HL-60 (cell line): ENCODE measurements around the gene TSHZ1.

Experiments used
- DNase-seq, 2 experiments: peaks; one replicate each; pipeline ENCODE4 v3.0.0-alpha.2; 2010 to 2020; ENCODE audit warnings: low read depth in 1 of 2, low spot score in 1 of 2
- H3K27ac ChIP-seq: fragments of 250-450 bp; sonication (Bioruptor Pico); replicated peaks from 2 replicates; pipeline ENCODE4 v1.5.1; 2020; ENCODE audit warnings: mild to moderate bottlenecking, moderate library complexity
- H3K27me3 ChIP-seq: fragments of 250-450 bp; sonication (Bioruptor Pico); 2 replicates; pipeline ENCODE4 v1.5.1; 2021; ENCODE audit warnings: mild to moderate bottlenecking, moderate library complexity; ENCODE audit not compliant: insufficient read depth, poor library complexity, severe bottlenecking
- H3K4me3 ChIP-seq: replicated peaks from 2 replicates; pipeline ENCODE4 v1.5.1; 2011; ENCODE audit warnings: mild to moderate bottlenecking, control low read depth, low read length; ENCODE audit not compliant: insufficient read depth
- CTCF ChIP-seq: IDR thresholded peaks from one replicate; pipeline ENCODE4 v1.5.1; 2011; ENCODE audit warnings: low read length, control low read depth, inconsistent platforms; ENCODE audit not compliant: insufficient read depth
- GABPA ChIP-seq: IDR thresholded peaks from 2 replicates; pipeline ENCODE4 v1.6.1; 2012; ENCODE audit warnings: low read depth
- POLR2AphosphoS5 ChIP-seq: IDR thresholded peaks from 2 replicates; pipeline ENCODE4 v1.6.1; 2012; ENCODE audit warnings: low read depth
- REST ChIP-seq: IDR thresholded peaks from 2 replicates; pipeline ENCODE4 v1.6.1; 2012; ENCODE audit warnings: low read depth; ENCODE audit not compliant: insufficient replicate concordance
- SPI1 ChIP-seq: IDR thresholded peaks from 2 replicates; pipeline ENCODE4 v1.6.1; 2012; ENCODE audit warnings: low read depth, mild to moderate bottlenecking, borderline replicate concordance
- long read RNA-seq: library from polyadenylated mRNA; unstranded; transcript quantifications from one replicate; pipeline ENCODE4 v2.0.0, GENCODE V29; 2020

The TSHZ1 gene
- long read RNA-seq, full-length matches to known transcripts: 40 of 44 reads
- long read RNA-seq, partial matches to known transcripts: 0 of 44 reads
- long read RNA-seq, other reads (novel, unspliced or antisense): 4 of 44 reads

GRCh38 chr18:75210274-75211001 lies at the start of gene TSHZ1:
TSS of gene TSHZ1 (plus strand) at chr18:75210797. CDS start at chr18:75211877, 1,080 bp downstream.
- Histone ChIP-seq H3K4me3 (peak within 1 kb of the TSS; percentile 90), H3K27me3 (no peaks in the 10 kb centered on the region), H3K27ac (peak within 1 kb of the TSS; percentile 94)
- no peak for TF ChIP-seq CTCF
- no peak for TF ChIP-seq GABPA
- TF ChIP-seq POLR2AphosphoS5: peak; percentile 86
- TF ChIP-seq SPI1: no peak
- peak; percentile 49 for TF ChIP-seq REST
- peak; percentile 81 to 92 for DNase-seq

- Histone ChIP-seq H3K4me3 (peak overlapping the region; percentile 76), H3K27ac (peak overlapping the region; percentile 36; the same call in 1 of the 2 replicates), H3K27me3 (no peaks in the 10 kb centered on the region)
- peak; percentile 63 to 82 for DNase-seq
- TF ChIP-seq GABPA (no peak), REST (no peak), POLR2AphosphoS5 (peak; percentile 58), SPI1 (no peak), CTCF (peak; percentile 21)
Measured at GRCh38 chr18:75161256-75162028, 49.2 kb upstream of the TSHZ1 start.

- no peak overlapping the region for H3K4me3 ChIP-seq
- no peak overlapping the region for H3K27ac ChIP-seq
- DNase-seq: no peak
- no peak for TF ChIP-seq SPI1
- no peak for TF ChIP-seq REST
- TF ChIP-seq GABPA: no peak
- TF ChIP-seq POLR2AphosphoS5: no peak
- TF ChIP-seq CTCF: no peak
- H3K27me3 ChIP-seq: no peaks in the 10 kb centered on the region
Measured at GRCh38 chr18:75162467-75162866, 48.1 kb upstream of the TSHZ1 start.
